GM12878 (cell line): ENCODE results near the gene PKLR. TPM values are rescaled to one million over a fixed set of nuclear protein-coding genes. Genes with fewer than 3 reads are reported as not detected.
A peak's percentile ranks its signal among the peaks of the same experiment; 100 is the strongest.

Source experiments
- ATAC-seq: fragments of 200-7000 bp; cut with Tn5 transposase; 3 replicates; pipeline ENCODE4 v1.9.1; 2020; ENCODE audit warnings: mild to moderate bottlenecking, moderate library complexity
- BruUV-seq: library from RNA; stranded (reverse); fragments of 400-500 nt; replicated peaks from 2 replicates; lab custom pipeline; 2021; lab: Mats Ljungman, UMichigan
- CTCF ChIA-PET: fragments of 300-600 bp; sonication (Branson Sonifier 250); formaldehyde crosslinking; extraction: SDS; loops from one replicate; lab custom pipeline; 2021; ENCODE audit warnings: inconsistent platforms; lab: Yijun Ruan, JAX
- POLR2A ChIA-PET: fragments of 350-600 bp; formaldehyde crosslinking; extraction: SDS; loops from one replicate; lab custom pipeline; 2021; ENCODE audit warnings: inconsistent platforms; lab: Charles Lee
- RAD21 ChIA-PET: fragments of 300-600 bp; sonication (Branson Sonifier 250); formaldehyde crosslinking; loops from one replicate; lab custom pipeline; 2023; ENCODE audit warnings: antibody characterized with exemption; ENCODE audit not compliant: unreplicated experiment; lab: Charles Lee
- SMC1A ChIA-PET: fragments of 300-600 bp; sonication (Branson Sonifier 250); formaldehyde crosslinking; loops from one replicate; lab custom pipeline; 2023; ENCODE audit not compliant: unreplicated experiment, uncharacterized antibody; lab: Charles Lee
- DNase-seq: peaks from one replicate; pipeline ENCODE4 v3.0.0-alpha.2; 2011; ENCODE audit warnings: low read depth, low spot score
- FAIRE-seq: peaks from 3 replicates; lab custom pipeline; 2011; peaks lifted over from hg19 to GRCh38; lab: Jason Lieb, UNC
- H2AFZ ChIP-seq: 2 replicates; pipeline ENCODE4 v1.6.0; 2011; ENCODE audit warnings: low read depth, low read length, control low read depth; ENCODE audit not compliant: control insufficient read depth
- H3K27ac ChIP-seq: 2 replicates; pipeline ENCODE4 v1.5.1; 2011; ENCODE audit warnings: control low read depth; ENCODE audit not compliant: control insufficient read depth, insufficient read depth
- H3K27me3 ChIP-seq, 2 experiments: replicated peaks in 1 of 2; 2 replicates each; pipeline versions ENCODE4 v1.6.0 to v1.6.1; 2011; ENCODE audit warnings: low read length in 1 of 2; ENCODE audit not compliant: control insufficient read depth in 2 of 2, insufficient read depth in 2 of 2
- H3K36me3 ChIP-seq, 2 experiments: 2 replicates each; pipeline ENCODE4 v1.5.1; 2011; ENCODE audit warnings: low read length in 1 of 2; ENCODE audit not compliant: control insufficient read depth in 2 of 2, insufficient read depth in 2 of 2
- H3K4me1 ChIP-seq: 2 replicates; pipeline ENCODE4 v1.6.1; 2011; ENCODE audit warnings: mild to moderate bottlenecking, low read length, moderate library complexity, mixed read lengths; ENCODE audit not compliant: control insufficient read depth, insufficient read depth
- H3K4me2 ChIP-seq: 2 replicates; pipeline ENCODE4 v1.6.0; 2011; ENCODE audit warnings: control low read depth; ENCODE audit not compliant: control insufficient read depth, insufficient read depth
- H3K4me3 ChIP-seq: fragments of 200-600 bp; sonication (generic); 2 replicates; pipeline ENCODE4 v1.5.1; 2016
- H3K79me2 ChIP-seq: 2 replicates; pipeline ENCODE4 v1.6.0; 2011; ENCODE audit warnings: low read length; ENCODE audit not compliant: control insufficient read depth, insufficient read depth
- H3K9ac ChIP-seq: 2 replicates; pipeline ENCODE4 v1.8.0; 2011; ENCODE audit warnings: low read length, control low read depth, mixed read lengths; ENCODE audit not compliant: control insufficient read depth, insufficient read depth
- H3K9me3 ChIP-seq: replicated peaks from 3 replicates; pipeline ENCODE4 v1.5.1; 2011; ENCODE audit warnings: mild to moderate bottlenecking, low read length; ENCODE audit not compliant: control insufficient read depth, insufficient read depth
- H4K20me1 ChIP-seq: 2 replicates; pipeline ENCODE4 v1.6.0; 2011; ENCODE audit not compliant: control insufficient read depth, insufficient read depth
- MEF2B ChIP-seq: fragments of 450-650 bp; IDR thresholded peaks from 2 replicates; pipeline ENCODE4 v1.6.1; 2018; ENCODE audit warnings: mild to moderate bottlenecking, moderate library complexity; ENCODE audit not compliant: partially characterized antibody, poor library complexity, severe bottlenecking
- NFXL1 ChIP-seq: fragments of 450-650 bp; IDR thresholded peaks from 2 replicates; pipeline ENCODE4 v1.6.1; 2017; ENCODE audit warnings: antibody characterized with exemption, mild to moderate bottlenecking, borderline replicate concordance
- WGBS: methylation state at CpG from one replicate; pipeline ENCODE4 v1.1.6; 2016; ENCODE audit warnings: low lambda C conversion rate; ENCODE audit not compliant: insufficient replicate concordance, insufficient coverage; ENCODE audit errors: missing lambda C conversion rate; 5-methylcytosine and 5-hydroxymethylcytosine counted together
- in situ Hi-C: fragments of 300-500 bp; cut with MboI; formaldehyde crosslinking; loops from 9 replicates; pipeline ENCODE4 v1.14.3; 2018; ENCODE audit warnings: mixed read lengths
- intact Hi-C: fragments of 100-400 bp; cut with micrococcal nuclease; formaldehyde crosslinking; loops from one replicate; pipeline ENCODE4 v1.14.2; 2022; ENCODE audit not compliant: unreplicated experiment
- polyA plus RNA-seq, 11 experiments: library from polyadenylated mRNA; depleted of rRNA in 4 of 11; unstranded in 6 of 11; stranded (reverse) in 5 of 11; fragments of >200 nt; fragmentation: Nextera tagmentation in 4 of 11; fragmentation: Illumina TruSeq in 1 of 11; extraction: Ambion mirVana in 4 of 11; extraction: Trizol in 1 of 11; gene quantifications; 1 replicate in 1 of 11; 2 replicates in 10 of 11; pipeline versions ENCODE4 v1.2.1 to v1.2.3, GENCODE V29; 2011 to 2016; ENCODE audit warnings: inconsistent platforms in 2 of 11, missing spikeins in 2 of 11, low read depth in 1 of 11
- total RNA-seq, 4 experiments: library from RNA; depleted of rRNA in 3 of 4; stranded (reverse); fragments of >200 nt in 3 of 4; fragmentation: Illumina TruSeq in 1 of 4; extraction: Trizol in 1 of 4; gene quantifications; 2 replicates each; pipeline versions ENCODE4 v1.2.1 to v1.2.3, GENCODE V29; 2013 to 2021
- TF ChIP-seq, protein P1 (sequence below): fragments of 450-650 bp; IDR thresholded peaks from 2 replicates; pipeline ENCODE4 v1.6.1; 2016; ENCODE audit warnings: mild to moderate bottlenecking
- TF ChIP-seq, protein P2 (sequence below): fragments of 150-350 bp; IDR thresholded peaks from 2 replicates; pipeline ENCODE4 v1.6.1; 2016; ENCODE audit warnings: low read depth, low read length

The PKLR gene
- total and polyA plus RNA-seq, 10 of the 15 experiments (the other 5 are each of a cell fraction or from before 2014, with no cell fraction given) = 0.04 to 0.15 (median 0.08) TPM; not detected in 7

DNA sequence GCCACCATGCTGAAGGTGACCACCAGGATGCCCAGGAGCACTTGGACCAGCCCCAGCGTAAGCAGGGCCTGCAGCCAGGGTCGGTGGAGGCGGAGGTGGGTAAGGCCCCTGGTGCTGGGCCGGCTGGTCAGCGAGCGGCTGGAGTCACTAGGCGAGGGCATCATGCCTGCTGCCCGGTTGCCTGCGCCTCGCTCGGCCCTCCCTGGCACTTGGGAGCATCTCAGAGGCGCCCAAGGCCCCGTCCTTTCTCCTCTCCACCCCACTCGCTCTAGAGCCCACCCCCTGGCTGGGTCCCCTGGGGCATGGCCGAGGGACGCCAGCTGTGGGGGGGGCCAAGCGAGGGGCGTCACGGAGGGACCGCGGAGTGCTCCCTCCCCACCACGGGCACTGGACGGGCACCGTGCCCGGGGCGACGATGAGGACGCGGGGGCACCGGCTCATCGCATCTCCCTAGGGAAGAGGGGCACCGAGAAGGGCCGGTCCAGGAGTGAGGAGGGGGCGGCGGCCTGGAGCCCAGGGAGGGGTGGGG lies 46.5 kb downstream of the PKLR start:
- TF ChIP-seq, protein P1, sequence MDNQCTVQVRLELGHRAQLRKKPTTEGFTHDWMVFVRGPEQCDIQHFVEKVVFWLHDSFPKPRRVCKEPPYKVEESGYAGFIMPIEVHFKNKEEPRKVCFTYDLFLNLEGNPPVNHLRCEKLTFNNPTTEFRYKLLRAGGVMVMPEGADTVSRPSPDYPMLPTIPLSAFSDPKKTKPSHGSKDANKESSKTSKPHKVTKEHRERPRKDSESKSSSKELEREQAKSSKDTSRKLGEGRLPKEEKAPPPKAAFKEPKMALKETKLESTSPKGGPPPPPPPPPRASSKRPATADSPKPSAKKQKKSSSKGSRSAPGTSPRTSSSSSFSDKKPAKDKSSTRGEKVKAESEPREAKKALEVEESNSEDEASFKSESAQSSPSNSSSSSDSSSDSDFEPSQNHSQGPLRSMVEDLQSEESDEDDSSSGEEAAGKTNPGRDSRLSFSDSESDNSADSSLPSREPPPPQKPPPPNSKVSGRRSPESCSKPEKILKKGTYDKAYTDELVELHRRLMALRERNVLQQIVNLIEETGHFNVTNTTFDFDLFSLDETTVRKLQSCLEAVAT = no peak
- TF ChIP-seq, protein P2, sequence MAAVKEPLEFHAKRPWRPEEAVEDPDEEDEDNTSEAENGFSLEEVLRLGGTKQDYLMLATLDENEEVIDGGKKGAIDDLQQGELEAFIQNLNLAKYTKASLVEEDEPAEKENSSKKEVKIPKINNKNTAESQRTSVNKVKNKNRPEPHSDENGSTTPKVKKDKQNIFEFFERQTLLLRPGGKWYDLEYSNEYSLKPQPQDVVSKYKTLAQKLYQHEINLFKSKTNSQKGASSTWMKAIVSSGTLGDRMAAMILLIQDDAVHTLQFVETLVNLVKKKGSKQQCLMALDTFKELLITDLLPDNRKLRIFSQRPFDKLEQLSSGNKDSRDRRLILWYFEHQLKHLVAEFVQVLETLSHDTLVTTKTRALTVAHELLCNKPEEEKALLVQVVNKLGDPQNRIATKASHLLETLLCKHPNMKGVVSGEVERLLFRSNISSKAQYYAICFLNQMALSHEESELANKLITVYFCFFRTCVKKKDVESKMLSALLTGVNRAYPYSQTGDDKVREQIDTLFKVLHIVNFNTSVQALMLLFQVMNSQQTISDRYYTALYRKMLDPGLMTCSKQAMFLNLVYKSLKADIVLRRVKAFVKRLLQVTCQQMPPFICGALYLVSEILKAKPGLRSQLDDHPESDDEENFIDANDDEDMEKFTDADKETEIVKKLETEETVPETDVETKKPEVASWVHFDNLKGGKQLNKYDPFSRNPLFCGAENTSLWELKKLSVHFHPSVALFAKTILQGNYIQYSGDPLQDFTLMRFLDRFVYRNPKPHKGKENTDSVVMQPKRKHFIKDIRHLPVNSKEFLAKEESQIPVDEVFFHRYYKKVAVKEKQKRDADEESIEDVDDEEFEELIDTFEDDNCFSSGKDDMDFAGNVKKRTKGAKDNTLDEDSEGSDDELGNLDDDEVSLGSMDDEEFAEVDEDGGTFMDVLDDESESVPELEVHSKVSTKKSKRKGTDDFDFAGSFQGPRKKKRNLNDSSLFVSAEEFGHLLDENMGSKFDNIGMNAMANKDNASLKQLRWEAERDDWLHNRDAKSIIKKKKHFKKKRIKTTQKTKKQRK = no peak
- TF ChIP-seq MEF2B (peak; percentile 71), NFXL1 (no peak)
- Histone ChIP-seq H3K9ac (peak overlapping the region; percentile 62), H3K27me3 (no peaks in the 10 kb centered on the region), H3K4me2 (peak overlapping the region; percentile 97), H3K4me1 (peaks cover 13% of the 10 kb centered on the region), H3K9me3 (no peaks in the 10 kb centered on the region), H3K27ac (no peak overlapping the region), H3K36me3 (peaks cover 1 to 4% of the 10 kb centered on the region in 2 experiments; a peak in 1 of 4 replicates), H3K79me2 (peaks cover 7% of the 10 kb centered on the region), H2AFZ (peak overlapping the region; percentile 82), H4K20me1 (no peaks in the 10 kb centered on the region), H3K4me3 (peak overlapping the region; percentile 92)
- DNase-seq = no peak
- ChIA-PET CTCF (interaction anchor here (1.0 to 9.6 kb wide), 2 partner anchors 54 to 69 kb away, joined by 4 to 225 read pairs; partner anchors contain the start of genes FDPS and RUSC1), SMC1A (interaction anchor here (1.2 kb wide), 1 partner anchor 53 kb away, joined by 5 read pairs; no protein-coding TSS in a partner anchor), POLR2A (interaction anchor here (0.8 to 1.0 kb wide), 2 partner anchors 9 to 81 kb away, joined by 5 to 6 read pairs; no protein-coding TSS in a partner anchor), RAD21 (no interaction called here)
- in situ Hi-C loops (loop anchor here (5.0 kb wide), 1 partner anchor 338 kb away; no protein-coding TSS in a partner anchor), intact Hi-C loops (no loop called here)
- 18% methylated on average over 23 of the region's 35 CpGs for WGBS
- no peak for FAIRE-seq
- ATAC-seq = peak; percentile 7
- BruUV-seq = no TSS peak
